Measurements from ENCODE around the gene NPAS4. TPM values are rescaled to one million over a fixed set of nuclear protein-coding genes. Genes with fewer than 3 reads are reported as not detected.

NPAS4 gene
- total RNA-seq, 2 experiments from 2014 or later = 0.11 TPM; not detected in 1

DNA sequence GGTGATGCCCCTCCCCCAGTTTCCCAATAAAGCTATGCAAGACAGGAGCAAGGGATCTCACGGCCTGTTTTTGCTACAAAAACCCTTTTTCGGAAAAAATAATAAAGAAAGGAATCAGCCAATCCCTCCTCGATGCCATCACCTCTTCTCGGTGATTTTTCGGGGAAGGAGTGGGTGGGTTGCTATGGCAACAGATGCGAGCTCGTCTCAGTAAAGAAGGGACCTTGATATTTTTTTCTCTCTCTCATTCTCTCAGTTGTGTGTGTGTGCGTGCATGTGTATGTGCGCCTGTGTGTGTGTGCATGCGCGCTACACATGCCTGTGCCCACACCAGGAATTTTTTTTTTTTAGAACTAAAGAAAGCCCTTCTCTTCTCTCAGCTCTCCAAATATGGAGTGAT, 3.8 kb upstream of the NPAS4 start:
- TF ChIP-seq, protein P1, sequence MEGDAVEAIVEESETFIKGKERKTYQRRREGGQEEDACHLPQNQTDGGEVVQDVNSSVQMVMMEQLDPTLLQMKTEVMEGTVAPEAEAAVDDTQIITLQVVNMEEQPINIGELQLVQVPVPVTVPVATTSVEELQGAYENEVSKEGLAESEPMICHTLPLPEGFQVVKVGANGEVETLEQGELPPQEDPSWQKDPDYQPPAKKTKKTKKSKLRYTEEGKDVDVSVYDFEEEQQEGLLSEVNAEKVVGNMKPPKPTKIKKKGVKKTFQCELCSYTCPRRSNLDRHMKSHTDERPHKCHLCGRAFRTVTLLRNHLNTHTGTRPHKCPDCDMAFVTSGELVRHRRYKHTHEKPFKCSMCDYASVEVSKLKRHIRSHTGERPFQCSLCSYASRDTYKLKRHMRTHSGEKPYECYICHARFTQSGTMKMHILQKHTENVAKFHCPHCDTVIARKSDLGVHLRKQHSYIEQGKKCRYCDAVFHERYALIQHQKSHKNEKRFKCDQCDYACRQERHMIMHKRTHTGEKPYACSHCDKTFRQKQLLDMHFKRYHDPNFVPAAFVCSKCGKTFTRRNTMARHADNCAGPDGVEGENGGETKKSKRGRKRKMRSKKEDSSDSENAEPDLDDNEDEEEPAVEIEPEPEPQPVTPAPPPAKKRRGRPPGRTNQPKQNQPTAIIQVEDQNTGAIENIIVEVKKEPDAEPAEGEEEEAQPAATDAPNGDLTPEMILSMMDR (IDR thresholded peaks at IDR 0.05) = no peak
- Mint-ChIP-seq H3K9me3 (no peaks in the 10 kb centered on the region), H3K36me3 (ENCODE audit: low read depth) (no peaks in the 10 kb centered on the region), H3K27me3 (peaks cover 61% of the 10 kb centered on the region), H3K27ac (no peak overlapping the region), H3K4me1 (ENCODE audit: low read depth) (peaks cover 31% of the 10 kb centered on the region), H3K4me3 (no peak overlapping the region)
- ATAC-seq (no peak), DNase-seq (peak; percentile 62)
- CTCF ChIA-PET = interaction anchor here (1.0 to 4.1 kb wide), 6 partner anchors 9 to 261 kb away, joined by 3 to 39 read pairs (median 17); partner anchors contain the start of genes MRPL11 and RBM4B
- POLR2A ChIA-PET = interaction anchor here (1.0 to 1.1 kb wide), 2 partner anchors 11 to 13 kb away, joined by 4 read pairs; no protein-coding TSS in a partner anchor
- intact Hi-C loops (cut with micrococcal nuclease) = no loop called here

DNA sequence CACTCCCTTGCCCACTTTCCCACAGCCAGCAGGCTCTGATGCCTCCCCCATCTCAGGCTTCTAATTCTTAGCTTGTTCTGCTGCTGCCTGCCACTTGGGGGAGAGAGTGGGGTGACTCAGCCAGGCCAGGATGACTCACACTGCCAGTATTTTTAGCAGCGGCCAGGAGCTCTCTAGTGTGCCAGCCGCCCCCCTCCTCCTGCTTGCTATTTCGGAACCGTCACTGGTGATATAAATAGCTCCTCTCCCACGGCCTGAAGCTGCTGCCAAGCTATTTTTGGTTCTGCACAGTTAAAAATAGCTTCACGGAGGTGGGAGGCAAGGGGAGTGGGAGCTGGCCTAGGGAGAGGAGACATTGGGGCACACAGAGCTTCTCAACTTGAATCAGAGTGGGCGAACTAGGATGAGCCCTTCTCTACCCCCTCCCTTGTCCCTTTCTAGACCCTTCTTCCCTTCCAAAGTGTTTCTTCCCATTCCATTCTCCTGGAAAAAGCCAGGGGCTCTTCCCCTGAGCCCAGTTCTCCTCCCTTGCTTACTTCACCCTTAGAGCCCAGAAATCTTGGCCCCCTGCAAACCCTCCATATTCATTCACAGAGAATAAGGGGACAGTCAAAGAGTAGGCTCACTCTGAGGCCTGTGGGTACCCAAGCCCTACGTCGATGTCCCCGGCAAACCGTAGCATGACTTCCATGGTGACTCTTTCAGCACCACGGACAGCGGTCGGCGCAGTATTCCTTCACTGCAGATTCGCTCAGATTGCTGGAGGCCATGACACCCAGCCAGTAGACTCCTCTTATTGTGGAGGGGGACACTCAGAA, 2.5 kb upstream of the NPAS4 start:
- Mint-ChIP-seq H3K4me3 (peak overlapping the region; percentile 24), H3K4me1 (ENCODE audit: low read depth) (peaks cover 31% of the 10 kb centered on the region), H3K27ac (no peak overlapping the region), H3K27me3 (peaks cover 57% of the 10 kb centered on the region), H3K9me3 (no peaks in the 10 kb centered on the region), H3K36me3 (ENCODE audit: low read depth) (no peaks in the 10 kb centered on the region)
- CTCF ChIA-PET = interaction anchor here (0.7 to 4.1 kb wide), 18 partner anchors 10 to 260 kb away, joined by 3 to 39 read pairs (median 5); partner anchors contain the start of genes DPP3, MRPL11, PELI3 and RBM4B
- peak; percentile 90 for DNase-seq
- TF ChIP-seq, protein P1 (IDR thresholded peaks at IDR 0.05) = peak; percentile 59
- peak; percentile 88 for ATAC-seq
- intact Hi-C loops (cut with micrococcal nuclease) = no loop called here
- POLR2A ChIA-PET = interaction anchor here (0.8 to 0.9 kb wide), 3 partner anchors 9 to 21 kb away, joined by 3 to 4 read pairs (median 3); partner anchors contain the start of gene MRPL11

DNA sequence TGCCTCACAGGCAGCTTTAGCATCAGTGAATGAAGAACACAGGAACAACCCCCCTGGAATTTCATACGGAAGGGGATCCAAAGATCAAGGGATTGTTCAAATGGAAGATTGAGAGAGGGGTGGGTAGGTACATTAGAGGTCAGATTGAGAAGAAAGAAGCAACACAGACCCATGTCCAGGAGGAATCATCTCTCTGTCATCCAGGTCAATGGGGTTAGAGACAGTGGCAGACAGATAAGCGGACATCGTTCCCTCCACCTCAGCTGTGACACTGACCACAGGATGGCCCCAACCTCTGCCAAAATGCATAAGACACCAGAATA, 1.9 kb upstream of the NPAS4 start:
- Mint-ChIP-seq H3K27ac (no peak overlapping the region), H3K36me3 (ENCODE audit: low read depth) (no peaks in the 10 kb centered on the region), H3K27me3 (peaks cover 54% of the 10 kb centered on the region), H3K9me3 (no peaks in the 10 kb centered on the region), H3K4me1 (ENCODE audit: low read depth) (peaks cover 31% of the 10 kb centered on the region), H3K4me3 (peak overlapping the region; percentile 24)
- TF ChIP-seq, protein P1 (IDR thresholded peaks at IDR 0.05) = no peak
- DNase-seq = no peak
- ChIA-PET POLR2A (interaction anchor here (0.9 kb wide), 2 partner anchors 10 to 21 kb away, joined by 3 to 4 read pairs; no protein-coding TSS in a partner anchor), CTCF (interaction anchor here (0.8 to 3.4 kb wide), 6 partner anchors 9 to 61 kb away, joined by 3 to 39 read pairs (median 16); partner anchors contain the start of genes DPP3 and MRPL11)
- ATAC-seq = no peak
- intact Hi-C loops (cut with micrococcal nuclease) = no loop called here

DNA sequence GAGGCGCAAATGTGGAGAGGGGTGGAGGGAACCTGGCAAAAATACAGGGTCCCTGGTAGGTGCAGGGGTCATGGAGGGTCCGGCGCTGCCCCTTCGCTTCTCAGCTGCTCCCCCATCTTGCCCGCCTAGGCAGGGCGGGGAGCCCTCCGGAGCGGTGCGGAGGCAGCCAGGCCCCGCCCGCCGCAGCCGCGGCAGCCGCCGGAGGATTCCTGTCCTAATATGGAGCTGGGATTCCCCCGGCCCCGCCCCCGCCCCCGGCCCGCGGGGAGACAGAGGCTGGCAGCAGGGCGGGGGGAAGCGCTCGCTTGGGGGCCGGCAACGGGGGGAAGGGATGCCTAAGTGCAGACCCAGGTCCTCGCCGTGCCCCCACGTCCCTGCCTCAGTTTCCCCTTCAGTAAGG, 1.0 kb upstream of the NPAS4 start:
- Mint-ChIP-seq H3K27me3 (peaks cover 47% of the 10 kb centered on the region), H3K9me3 (no peaks in the 10 kb centered on the region)
- intact Hi-C loops (cut with micrococcal nuclease) = loop anchor here (5.0 kb wide), 1 partner anchor 257 kb away; the partner anchor contains the start of gene RBM4B

More for the DNA sequence above, 1.0 kb upstream of the NPAS4 start:
- POLR2A ChIA-PET = no interaction called here
- ATAC-seq = no peak
- H3K27ac Mint-ChIP-seq = no peak overlapping the region
- H3K4me3 Mint-ChIP-seq = no peak overlapping the region
- H3K36me3 Mint-ChIP-seq (ENCODE audit: low read depth) = no peaks in the 10 kb centered on the region
- DNase-seq = peak; percentile 33
- CTCF ChIA-PET = interaction anchor here (2.3 to 3.4 kb wide), 3 partner anchors 11 to 34 kb away, joined by 11 to 37 read pairs (median 20); no protein-coding TSS in a partner anchor
- peaks cover 31% of the 10 kb centered on the region for H3K4me1 Mint-ChIP-seq (ENCODE audit: low read depth)
- TF ChIP-seq, protein P1 (IDR thresholded peaks at IDR 0.05) = no peak
